GM19193 (cell line): ENCODE data around the gene RSPH9.

Source experiments
- POLR2A ChIP-seq: IDR thresholded peaks from 4 replicates; pipeline ENCODE4 v1.6.1; 2011; ENCODE audit not compliant: insufficient read depth, insufficient read length; ENCODE audit errors: extremely low read depth

RSPH9 gene

GRCh38 chr6:43720999-43721398 lies 76.2 kb downstream of the RSPH9 start:
- TF ChIP-seq POLR2A, result no peak
